GM12872 (cell line): ENCODE results near the gene ARHGAP35.

Experiments used
- TF ChIP-seq, protein P1 (sequence below): IDR thresholded peaks from 3 replicates; pipeline ENCODE4 v1.5.1; 2011; ENCODE audit warnings: low read depth, mild to moderate bottlenecking, low read length, moderate library complexity; ENCODE audit not compliant: insufficient read depth

Gene ARHGAP35

DNA sequence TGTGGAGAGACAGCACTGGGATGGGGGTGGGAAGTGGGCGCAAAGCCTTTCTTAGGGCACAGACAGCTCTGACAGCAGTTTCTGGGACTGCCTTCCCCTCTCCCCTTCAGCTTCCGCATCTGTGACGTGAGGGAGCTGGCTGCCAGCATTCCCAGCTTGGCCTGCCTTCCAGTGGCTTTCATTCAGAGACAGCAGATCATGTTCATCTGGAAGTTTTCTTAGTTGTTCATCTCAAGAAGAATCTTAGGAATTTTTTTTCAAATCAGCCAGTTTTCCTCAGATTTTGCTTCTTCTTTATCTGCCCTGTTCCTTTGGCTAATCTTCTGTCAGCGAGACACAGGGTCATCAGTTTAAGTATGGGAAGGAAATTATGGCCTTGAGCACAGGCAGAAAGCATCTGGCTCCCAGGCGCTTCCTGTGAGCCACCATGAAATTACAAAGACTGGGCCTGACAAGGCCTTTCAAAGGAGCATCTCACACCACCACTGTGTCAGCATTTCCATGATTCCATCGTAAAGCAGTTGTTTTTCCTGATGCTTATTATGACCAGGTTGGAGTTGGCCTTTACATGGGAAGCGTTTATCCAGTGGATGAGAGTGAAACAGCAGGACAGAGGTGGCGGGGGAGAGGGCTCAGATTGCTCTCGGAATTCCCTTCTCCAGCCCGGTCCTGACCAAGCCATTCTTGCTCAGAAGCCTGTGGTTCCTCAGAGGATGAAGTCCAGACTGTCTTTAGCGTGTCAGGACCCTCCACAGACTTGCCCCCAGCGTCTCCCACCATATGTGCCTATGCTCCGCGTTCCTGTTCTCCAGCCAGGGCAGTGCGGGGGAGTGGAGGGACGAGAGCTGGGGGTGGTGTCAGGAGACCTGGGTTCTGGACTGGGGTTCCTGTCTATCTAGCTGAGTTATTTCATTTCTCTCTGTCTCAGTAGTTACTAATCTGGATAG, 43.6 kb downstream of the ARHGAP35 start:
- TF ChIP-seq, protein P1, sequence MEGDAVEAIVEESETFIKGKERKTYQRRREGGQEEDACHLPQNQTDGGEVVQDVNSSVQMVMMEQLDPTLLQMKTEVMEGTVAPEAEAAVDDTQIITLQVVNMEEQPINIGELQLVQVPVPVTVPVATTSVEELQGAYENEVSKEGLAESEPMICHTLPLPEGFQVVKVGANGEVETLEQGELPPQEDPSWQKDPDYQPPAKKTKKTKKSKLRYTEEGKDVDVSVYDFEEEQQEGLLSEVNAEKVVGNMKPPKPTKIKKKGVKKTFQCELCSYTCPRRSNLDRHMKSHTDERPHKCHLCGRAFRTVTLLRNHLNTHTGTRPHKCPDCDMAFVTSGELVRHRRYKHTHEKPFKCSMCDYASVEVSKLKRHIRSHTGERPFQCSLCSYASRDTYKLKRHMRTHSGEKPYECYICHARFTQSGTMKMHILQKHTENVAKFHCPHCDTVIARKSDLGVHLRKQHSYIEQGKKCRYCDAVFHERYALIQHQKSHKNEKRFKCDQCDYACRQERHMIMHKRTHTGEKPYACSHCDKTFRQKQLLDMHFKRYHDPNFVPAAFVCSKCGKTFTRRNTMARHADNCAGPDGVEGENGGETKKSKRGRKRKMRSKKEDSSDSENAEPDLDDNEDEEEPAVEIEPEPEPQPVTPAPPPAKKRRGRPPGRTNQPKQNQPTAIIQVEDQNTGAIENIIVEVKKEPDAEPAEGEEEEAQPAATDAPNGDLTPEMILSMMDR, result no peak

- TF ChIP-seq, protein P1, result no peak
Observed at GRCh38 chr19:46906221-46906620, 45.4 kb downstream of the ARHGAP35 start.

- TF ChIP-seq, protein P1, result no peak
Observed at GRCh38 chr19:46907880-46908279, 47.1 kb downstream of the ARHGAP35 start.

GRCh38 chr19:46909356-46909755, 48.6 kb downstream of the ARHGAP35 start:
- TF ChIP-seq, protein P1, result no peak
